ENCODE data around the gene HNRNPDL.
"Not testable (repeated sequence)": the region's sequence is repeated elsewhere in the genome, so short reads cannot be mapped to it uniquely, and the experiment has no call there.

HNRNPDL gene

GRCh38 chr4:82432596-82432995 lies 2.3 kb upstream of the HNRNPDL start:
- ATAC-seq (no peak), DNase-seq (no peak)

GRCh38 chr4:82431831-82432230 lies 1.6 kb upstream of the HNRNPDL start:
- ATAC-seq = no peak
- DNase-seq = no peak

GRCh38 chr4:82430964-82431745 lies 893 bp upstream of the HNRNPDL start:
- DNase-seq (peak; percentile 39), ATAC-seq (no peak)

GRCh38 chr4:82429728-82430192 lies 502 bp downstream of the HNRNPDL start:
- DNase-seq (no peak), ATAC-seq (peak; percentile 0)

GRCh38 chr4:82428969-82429727 lies 1.1 kb downstream of the HNRNPDL start:
- peak; percentile 96 for DNase-seq
- ATAC-seq = peak; percentile 55

- DNase-seq (no peak), ATAC-seq (no peak)
Observed at GRCh38 chr4:82428526-82428968, 1.7 kb downstream of the HNRNPDL start.

GRCh38 chr4:82425478-82425877 lies 4.8 kb downstream of the HNRNPDL start:
- DNase-seq (no peak), ATAC-seq (no peak)

GRCh38 chr4:82423245-82424054 lies 6.8 kb downstream of the HNRNPDL start:
- peak; percentile 44 for ATAC-seq

GRCh38 chr4:82422616-82423015 lies 7.6 kb downstream of the HNRNPDL start:
- no peak for ATAC-seq

More at GRCh38 chr4:82423245-82424054, 6.8 kb downstream of the HNRNPDL start:
- no peak for DNase-seq

GRCh38 chr4:82421796-82422560 lies 8.3 kb downstream of the HNRNPDL start:
- ATAC-seq (no peak), DNase-seq (no peak)

More at GRCh38 chr4:82422616-82423015, 7.6 kb downstream of the HNRNPDL start:
- DNase-seq = no peak

- ATAC-seq = no peak
Observed at GRCh38 chr4:82419451-82419850, 10.8 kb downstream of the HNRNPDL start.

GRCh38 chr4:82415922-82416365 lies 14.3 kb downstream of the HNRNPDL start:
- no peak for DNase-seq

More at GRCh38 chr4:82419451-82419850, 10.8 kb downstream of the HNRNPDL start:
- DNase-seq = no peak

GRCh38 chr4:82415061-82415460 lies 15.2 kb downstream of the HNRNPDL start:
- not testable (repeated sequence) for ATAC-seq, DNase-seq

More at GRCh38 chr4:82415922-82416365, 14.3 kb downstream of the HNRNPDL start:
- ATAC-seq = peak; percentile 23

- DNase-seq = no peak
- no peak for ATAC-seq
Observed at GRCh38 chr4:82403725-82404124, 26.5 kb downstream of the HNRNPDL start.

- no peak for ATAC-seq
- no peak for DNase-seq
Observed at GRCh38 chr4:82402196-82402775, 28.0 kb downstream of the HNRNPDL start.

GRCh38 chr4:82401600-82401999 lies 28.7 kb downstream of the HNRNPDL start:
- DNase-seq (no peak), ATAC-seq (no peak)

- DNase-seq = no peak
- ATAC-seq = no peak
Observed at GRCh38 chr4:82398263-82398662, 32.0 kb downstream of the HNRNPDL start.

GRCh38 chr4:82397527-82397926 lies 32.7 kb downstream of the HNRNPDL start:
- DNase-seq (no peak), ATAC-seq (no peak)

- no peak for ATAC-seq
- no peak for DNase-seq
Observed at GRCh38 chr4:82394896-82395295, 35.4 kb downstream of the HNRNPDL start.

- not testable (repeated sequence) for DNase-seq, ATAC-seq
Observed at GRCh38 chr4:82390061-82390460, 40.2 kb downstream of the HNRNPDL start.

GRCh38 chr4:82388405-82388804 lies 41.9 kb downstream of the HNRNPDL start:
- DNase-seq (no peak), ATAC-seq (no peak)

Measured in stimulated activated naive CD8-positive, alpha-beta T cell treated with anti-CD3 and anti-CD28 coated beads, Interleukin-15, Interleukin-2, amounts not matched to agents 100 U/mL and 50 U/mL, for 24 hours (primary cell).